Stimulated activated CD8-positive, alpha-beta memory T cell treated with anti-CD3 and anti-CD28 coated beads, Interleukin-4, amount 100 ng/mL, for 24 hours (primary cell): ENCODE measurements around the gene ARHGEF39.
"Not testable (repeated sequence)": the region's sequence is repeated elsewhere in the genome, so short reads cannot be mapped to it uniquely, and the experiment has no call there.

Experiments
- DNase-seq: peaks from one replicate; pipeline ENCODE4 v3.0.0-alpha.2; 2020; ENCODE audit warnings: low read depth

Gene ARHGEF39

GRCh38 chr9:35618325-35618727, 46.7 kb downstream of the ARHGEF39 start, which contains the start of gene CD72:
Gene CD72 (minus strand): TSS chr9:35618413. CDS start chr9:35618303, 110 bp downstream.
- DNase-seq, result no peak

- no peak for DNase-seq
Observed at GRCh38 chr9:35617548-35617947, 47.4 kb downstream of the ARHGEF39 start.

GRCh38 chr9:35616681-35617459, 48.1 kb downstream of the ARHGEF39 start:
- DNase-seq, result peak; percentile 62

DNA sequence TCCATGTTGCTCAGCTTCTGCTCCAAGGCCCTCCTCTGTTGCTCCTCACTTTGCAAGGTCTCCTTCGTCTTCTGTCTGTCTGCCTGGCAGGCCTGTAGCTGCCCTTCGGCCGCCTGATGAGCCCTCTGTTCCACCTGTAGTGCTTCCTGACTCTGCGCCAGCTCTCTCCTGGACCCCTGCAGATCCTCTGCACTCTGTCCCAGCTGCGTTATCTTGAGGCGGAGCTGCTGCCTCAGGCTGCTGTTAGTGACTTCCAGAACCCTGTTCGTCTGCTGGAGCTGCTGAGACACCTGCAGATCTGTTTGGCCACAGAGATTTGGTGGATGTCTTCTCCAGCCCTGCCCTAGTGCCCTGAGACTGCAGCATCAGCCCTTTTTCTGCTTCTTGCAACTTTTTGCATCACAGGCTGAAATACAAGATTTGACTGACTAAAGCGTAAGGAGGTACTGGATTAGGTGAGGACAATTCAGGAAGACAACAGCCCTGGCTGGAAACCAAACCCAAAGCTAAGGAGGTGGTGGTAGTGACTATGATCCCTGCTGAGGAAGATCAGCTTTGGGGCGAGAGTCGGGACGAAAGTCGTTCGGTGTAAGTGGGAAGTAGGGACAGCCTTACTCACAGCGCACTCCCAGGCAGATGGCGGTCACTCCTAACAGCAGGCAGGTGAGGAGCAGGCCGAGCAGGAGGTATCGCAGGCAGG, 48.9 kb downstream of the ARHGEF39 start:
- no peak for DNase-seq

- DNase-seq, result no peak
Observed at GRCh38 chr9:35612843-35613242, 52.2 kb downstream of the ARHGEF39 start.

- DNase-seq, result not testable (repeated sequence)
Observed at GRCh38 chr9:35612066-35612465, 52.9 kb downstream of the ARHGEF39 start.

- DNase-seq, result peak; percentile 33
Observed at GRCh38 chr9:35611230-35611797, 53.7 kb downstream of the ARHGEF39 start.

GRCh38 chr9:35609820-35610163, 55.2 kb downstream of the ARHGEF39 start:
- DNase-seq, result no peak
